Ovary (tissue), 9 donors: ENCODE results near the gene NRXN2. TPM values are rescaled to one million over a fixed set of nuclear protein-coding genes. Genes with fewer than 3 reads are reported as not detected.

Experiments
- DNase-seq, 5 donors: peaks; one replicate each; pipeline ENCODE4 v3.0.0-alpha.2; 2019 to 2020
- H3K27ac ChIP-seq, 2 donors: fragments of 200-600 bp; one replicate each; pipeline versions ENCODE4 v1.5.1 to v1.8.0; 2019 to 2022
- H3K27me3 ChIP-seq: fragments of 200-600 bp; one replicate; pipeline ENCODE4 v1.8.0; 2022
- H3K36me3 ChIP-seq: fragments of 200-600 bp; sonication (generic); one replicate; pipeline ENCODE4 v1.5.1; 2019
- H3K4me1 ChIP-seq: one replicate; pipeline ENCODE4 v1.8.1; 2013; ENCODE audit warnings: mild to moderate bottlenecking, moderate library complexity; ENCODE audit not compliant: insufficient read depth
- H3K4me3 ChIP-seq: fragments of 200-600 bp; sonication (generic); one replicate; pipeline ENCODE4 v1.5.1; 2017
- H3K9me3 ChIP-seq, 2 donors: fragments of 200-600 bp in 1 of 2; sonication (generic) in 1 of 2; one replicate each; pipeline versions ENCODE4 v1.5.1 to v1.8.1; 2013 to 2019; ENCODE audit warnings: mild to moderate bottlenecking in 1 of 2, moderate library complexity in 1 of 2
- EP300 ChIP-seq: sonication (generic); formaldehyde crosslinking; IDR thresholded peaks from one replicate; pipeline ENCODE4 v1.6.1; 2017; ENCODE audit warnings: antibody characterized with exemption
- POLR2A ChIP-seq: fragments of 450-650 bp; IDR thresholded peaks from one replicate; pipeline ENCODE4 v1.6.1; 2017; ENCODE audit warnings: antibody characterized with exemption, mild to moderate bottlenecking, moderate library complexity
- WGBS, 3 donors: extraction: QIAGEN DNeasy Blood & Tissue Kit in 1 of 3; methylation state at CpG; one replicate each; pipeline versions ENCODE4 v1.1.5 to v1.1.7; 2013 to 2017; 5-methylcytosine and 5-hydroxymethylcytosine counted together
- intact Hi-C, 4 donors: fragments of 100-400 bp; cut with DNase I; formaldehyde crosslinking; loops; one replicate each; pipeline versions ENCODE4 v1.11.0 to v1.15.1; 2022 to 2023
- polyA plus RNA-seq, 2 donors: library from polyadenylated mRNA; stranded (reverse); fragments of 200-250 nt in 1 of 2; fragments of 350-450 nt in 1 of 2; fragmentation: Illumina TruSeq in 1 of 2; extraction: RNeasy Lipid Tissue Mini Kit (QIAGEN cat#74804) in 1 of 2; gene quantifications; one replicate each; pipeline ENCODE4 v1.2.3, GENCODE V29; 2013 to 2014
- total RNA-seq, 7 donors: library from RNA; depleted of rRNA in 2 of 7; stranded (reverse); fragments of >200 nt in 2 of 7; fragmentation: NEBNext Ultra II Directional in 3 of 7; extraction: Animal tissue kit (Norgen Biotek cat#: 25700) in 3 of 7; gene quantifications; one replicate each; pipeline versions ENCODE4 v1.1.0 to v1.2.4, GENCODE V29; 2016 to 2023
- TF ChIP-seq, protein P1 (sequence below), 3 donors: fragments of 450-650 bp in 2 of 3; fragments of 200-600 bp in 1 of 3; IDR thresholded peaks; one replicate each; pipeline versions ENCODE4 v1.5.1 to v1.8.0; 2016 to 2022; ENCODE audit warnings: antibody characterized with exemption in 3 of 3, mild to moderate bottlenecking in 1 of 3
- donor health status: DM: no; HTN: no; CAD: no; lungs with moderate emphysema.
- donor health status: DM: no; HTN: no; CAD: no.
- donor health status: Bipolar disorder and iron deficiency.
- donor health status: DM: yes; HTN: yes; CAD: no.
- donor health status: DM: no; HTN: no; CAD: no.
- donor health status: DM: yes; HTN: yes; CAD: no.

Gene NRXN2
- total and polyA plus RNA-seq, 9 donors = 6.4 to 64.1 (median 19.7) TPM

DNA sequence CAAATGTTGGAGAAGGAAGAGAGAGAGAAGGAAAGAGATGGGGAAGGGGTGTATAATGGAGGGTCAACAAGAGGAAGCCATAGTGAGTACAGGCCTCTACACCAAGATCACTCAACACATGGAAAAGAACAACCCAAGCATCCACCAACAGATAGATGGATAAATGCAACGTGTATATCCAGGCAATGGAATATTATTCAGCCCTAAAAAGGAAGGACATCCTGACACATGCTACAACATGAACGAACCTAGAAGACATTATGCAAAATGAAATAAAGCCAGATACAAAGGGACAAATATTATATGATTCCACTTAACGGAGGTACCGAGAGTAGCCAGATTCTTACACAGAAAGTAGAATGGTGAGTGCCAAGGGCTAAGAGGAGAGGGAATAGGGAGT lies 59.3 kb downstream of the NRXN2 start:
- DNase-seq = no peak
- H3K4me3 ChIP-seq = no peak overlapping the region
- 92 to 94% (median 93%) methylated on average over 4 of the region's 4 CpGs for WGBS, 3 donors
- no peak overlapping the region for H3K27ac ChIP-seq
- intact Hi-C loops = no loop called here
- no peaks in the 10 kb centered on the region for H3K27me3 ChIP-seq
- TF ChIP-seq, protein P1, sequence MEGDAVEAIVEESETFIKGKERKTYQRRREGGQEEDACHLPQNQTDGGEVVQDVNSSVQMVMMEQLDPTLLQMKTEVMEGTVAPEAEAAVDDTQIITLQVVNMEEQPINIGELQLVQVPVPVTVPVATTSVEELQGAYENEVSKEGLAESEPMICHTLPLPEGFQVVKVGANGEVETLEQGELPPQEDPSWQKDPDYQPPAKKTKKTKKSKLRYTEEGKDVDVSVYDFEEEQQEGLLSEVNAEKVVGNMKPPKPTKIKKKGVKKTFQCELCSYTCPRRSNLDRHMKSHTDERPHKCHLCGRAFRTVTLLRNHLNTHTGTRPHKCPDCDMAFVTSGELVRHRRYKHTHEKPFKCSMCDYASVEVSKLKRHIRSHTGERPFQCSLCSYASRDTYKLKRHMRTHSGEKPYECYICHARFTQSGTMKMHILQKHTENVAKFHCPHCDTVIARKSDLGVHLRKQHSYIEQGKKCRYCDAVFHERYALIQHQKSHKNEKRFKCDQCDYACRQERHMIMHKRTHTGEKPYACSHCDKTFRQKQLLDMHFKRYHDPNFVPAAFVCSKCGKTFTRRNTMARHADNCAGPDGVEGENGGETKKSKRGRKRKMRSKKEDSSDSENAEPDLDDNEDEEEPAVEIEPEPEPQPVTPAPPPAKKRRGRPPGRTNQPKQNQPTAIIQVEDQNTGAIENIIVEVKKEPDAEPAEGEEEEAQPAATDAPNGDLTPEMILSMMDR (IDR thresholded peaks at IDR 0.05) = no peak
- TF ChIP-seq EP300 (no peak), POLR2A (no peak)
- no peaks in the 10 kb centered on the region for H3K36me3 ChIP-seq
- no peaks in the 10 kb centered on the region for H3K9me3 ChIP-seq
- no peaks in the 10 kb centered on the region for H3K4me1 ChIP-seq

DNA sequence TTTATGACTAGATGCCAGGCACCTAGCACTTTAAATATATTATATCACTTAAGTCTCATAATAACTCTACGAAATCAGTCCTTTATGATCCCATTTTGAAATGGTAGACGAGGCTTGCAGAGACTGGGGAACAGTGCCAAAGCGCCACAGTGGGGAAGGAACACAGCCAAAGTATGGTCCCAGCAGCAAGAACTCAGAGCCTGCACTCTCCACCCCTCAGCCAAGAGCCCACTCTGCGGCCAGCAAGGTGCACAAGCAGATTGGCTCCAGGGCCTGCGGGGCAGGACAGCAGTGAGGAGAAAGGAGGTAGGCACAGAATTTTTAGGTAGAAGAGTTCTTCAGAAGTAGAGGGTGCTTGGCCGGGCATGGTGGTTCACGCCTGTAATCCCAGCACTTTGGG lies 61.4 kb downstream of the NRXN2 start:
- DNase-seq = no peak
- no peaks in the 10 kb centered on the region for H3K9me3 ChIP-seq
- no peak overlapping the region for H3K4me3 ChIP-seq
- intact Hi-C loops = no loop called here
- no peaks in the 10 kb centered on the region for H3K27me3 ChIP-seq
- TF ChIP-seq EP300 (no peak), POLR2A (no peak)
- TF ChIP-seq, protein P1 (IDR thresholded peaks at IDR 0.05) = no peak
- H3K36me3 ChIP-seq = no peaks in the 10 kb centered on the region
- WGBS, 3 donors = 79 to 86% (median 86%) methylated on average over 7 of the region's 7 CpGs
- H3K4me1 ChIP-seq = no peaks in the 10 kb centered on the region
- H3K27ac ChIP-seq = no peak overlapping the region

DNA sequence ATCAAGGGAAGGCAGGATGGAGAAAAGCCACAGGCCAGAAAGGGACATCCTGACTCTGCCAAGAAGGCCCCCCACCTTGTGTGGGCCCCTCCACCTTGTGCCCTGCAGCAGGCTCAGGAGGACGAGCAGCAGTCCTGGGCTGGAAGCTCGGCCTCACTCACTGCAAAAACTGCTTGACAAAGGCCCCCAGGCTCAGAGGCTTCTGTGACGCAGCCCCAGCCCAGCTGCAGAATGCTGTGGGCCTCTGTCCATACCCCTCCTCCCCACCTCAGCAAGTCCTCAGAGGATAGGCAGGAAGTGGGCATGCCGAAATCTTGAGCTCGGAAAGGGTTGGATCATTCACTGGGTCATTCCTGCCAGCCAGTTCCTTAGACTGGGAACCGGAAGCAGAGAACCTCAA lies 61.9 kb downstream of the NRXN2 start:
- intact Hi-C loops = no loop called here
- WGBS, 3 donors = 44 to 58% (median 55%) methylated on average over 6 of the region's 6 CpGs
- Histone ChIP-seq H3K4me3 (no peak overlapping the region), H3K36me3 (no peaks in the 10 kb centered on the region), H3K9me3 (no peaks in the 10 kb centered on the region), H3K4me1 (no peaks in the 10 kb centered on the region), H3K27ac (no peak overlapping the region), H3K27me3 (no peaks in the 10 kb centered on the region)
- DNase-seq = no peak
- TF ChIP-seq POLR2A (no peak), EP300 (no peak)
- TF ChIP-seq, protein P1 (IDR thresholded peaks at IDR 0.05) = no peak

DNA sequence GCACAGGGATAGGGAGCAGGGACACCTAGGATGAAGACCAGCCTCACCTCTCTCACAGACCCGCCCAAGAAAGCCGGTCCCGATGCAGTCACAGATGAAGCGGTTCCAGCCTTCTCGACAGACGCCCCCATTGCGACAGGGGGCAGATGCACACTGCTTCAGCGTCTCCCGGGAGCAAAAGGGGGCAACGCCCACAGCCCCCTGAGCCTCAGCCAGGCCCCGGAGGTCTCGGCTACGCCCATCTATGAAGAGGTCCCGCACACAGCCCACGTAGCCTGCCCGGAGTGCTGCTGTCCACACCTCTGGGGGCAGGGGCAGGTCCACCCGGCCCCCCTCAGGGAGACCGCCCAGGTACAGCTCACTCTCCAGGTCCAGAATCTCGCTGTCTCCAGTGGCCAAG lies 62.3 kb downstream of the NRXN2 start:
- Histone ChIP-seq H3K27ac (no peak overlapping the region), H3K4me1 (no peaks in the 10 kb centered on the region), H3K9me3 (no peaks in the 10 kb centered on the region), H3K36me3 (no peaks in the 10 kb centered on the region), H3K27me3 (no peaks in the 10 kb centered on the region), H3K4me3 (no peak overlapping the region)
- intact Hi-C loops = no loop called here
- 73 to 78% (median 75%) methylated on average over 18 to 19 of the region's 19 CpGs for WGBS, 3 donors
- TF ChIP-seq, protein P1 (IDR thresholded peaks at IDR 0.05) = no peak
- TF ChIP-seq EP300 (no peak), POLR2A (no peak)
- no peak for DNase-seq

DNA sequence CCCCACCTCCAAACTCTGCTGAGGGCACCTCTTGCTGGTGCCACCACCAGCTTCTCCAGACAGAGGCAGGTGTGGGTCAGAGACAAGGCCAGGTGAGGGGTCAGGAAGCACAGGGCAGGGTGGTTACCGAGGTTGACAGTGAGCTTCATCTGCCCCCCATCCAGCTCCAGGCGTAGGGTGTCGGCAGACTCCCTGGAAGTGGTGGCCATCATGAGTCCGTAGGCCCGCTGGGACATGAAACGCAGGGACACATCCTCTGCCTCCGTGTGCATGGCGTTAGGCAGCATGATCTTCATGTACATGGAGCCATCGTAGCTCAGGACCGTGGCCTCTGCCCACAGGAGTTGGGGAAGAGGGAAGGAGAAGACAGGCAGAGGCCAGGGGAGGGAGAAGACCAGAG lies 62.8 kb downstream of the NRXN2 start:
- no peak for DNase-seq
- Histone ChIP-seq H3K27me3 (no peaks in the 10 kb centered on the region), H3K27ac (no peak overlapping the region), H3K36me3 (no peaks in the 10 kb centered on the region), H3K4me3 (no peak overlapping the region), H3K4me1 (no peaks in the 10 kb centered on the region), H3K9me3 (no peaks in the 10 kb centered on the region)
- WGBS, 3 donors = 90 to 93% (median 91%) methylated on average over 10 of the region's 10 CpGs
- intact Hi-C loops = no loop called here
- TF ChIP-seq, protein P1 (IDR thresholded peaks at IDR 0.05) = no peak
- TF ChIP-seq POLR2A = no peak
- no peak for TF ChIP-seq EP300
